Neuronal stem cell (in vitro differentiated cells): ENCODE measurements around the gene NPC2.

Experiments used
- DNase-seq: peaks from one replicate; pipeline ENCODE4 v3.0.0-alpha.2; 2013; ENCODE audit warnings: low spot score
- H2AFZ ChIP-seq: one replicate; pipeline ENCODE4 v1.6.1; 2013; ENCODE audit warnings: mild to moderate bottlenecking, low read length, inconsistent platforms
- H2AK5ac ChIP-seq: 2 replicates; pipeline ENCODE4 v1.6.1; 2013; ENCODE audit warnings: low read depth, mild to moderate bottlenecking, inconsistent platforms, low read length, moderate library complexity, mixed read lengths
- H2BK120ac ChIP-seq: 2 replicates; pipeline ENCODE4 v1.6.1; 2013; ENCODE audit warnings: low read depth, mild to moderate bottlenecking, inconsistent platforms, low read length, moderate library complexity, mixed read lengths
- H2BK12ac ChIP-seq: one replicate; pipeline ENCODE4 v1.6.1; 2013; ENCODE audit warnings: low read length, inconsistent platforms
- H2BK15ac ChIP-seq: 2 replicates; pipeline ENCODE4 v1.6.1; 2013; ENCODE audit warnings: mild to moderate bottlenecking, low read length, inconsistent platforms, mixed read lengths
- H2BK5ac ChIP-seq: one replicate; pipeline ENCODE4 v1.6.1; 2013; ENCODE audit warnings: inconsistent platforms, mild to moderate bottlenecking, low read length, moderate library complexity
- H3K14ac ChIP-seq: one replicate; pipeline ENCODE4 v1.6.1; 2013; ENCODE audit warnings: low read length, inconsistent platforms
- H3K18ac ChIP-seq: 2 replicates; pipeline ENCODE4 v1.6.1; 2013; ENCODE audit warnings: low read length, inconsistent platforms
- H3K23ac ChIP-seq: 2 replicates; pipeline ENCODE4 v1.6.1; 2013; ENCODE audit warnings: low read depth, mild to moderate bottlenecking, mixed read lengths, low read length, inconsistent platforms; ENCODE audit not compliant: poor library complexity
- H3K27ac ChIP-seq: replicated peaks from 3 replicates; pipeline ENCODE4 v1.5.1; 2013; ENCODE audit warnings: low read length, inconsistent platforms
- H3K27me3 ChIP-seq, 3 experiments: 2 replicates each; pipeline ENCODE4 v1.6.1; 2013; ENCODE audit warnings: low read length in 3 of 3, mild to moderate bottlenecking in 2 of 3, inconsistent platforms in 1 of 3, low read depth in 1 of 3, mixed read lengths in 1 of 3, moderate library complexity in 1 of 3; ENCODE audit not compliant: control insufficient read depth in 3 of 3, insufficient read depth in 3 of 3
- H3K36me3 ChIP-seq, 2 donors: replicated peaks in 1 of 2; 2 replicates each; pipeline ENCODE4 v1.6.1; 2013; ENCODE audit warnings: low read length in 2 of 2; ENCODE audit not compliant: control insufficient read depth in 2 of 2, insufficient read depth in 2 of 2
- H3K4ac ChIP-seq: 2 replicates; pipeline ENCODE4 v1.6.1; 2013; ENCODE audit warnings: inconsistent platforms, mild to moderate bottlenecking, low read length, moderate library complexity
- H3K4me1 ChIP-seq, 2 donors: 1 replicate in 1 of 2; 2 replicates in 1 of 2; pipeline ENCODE4 v1.6.1; 2013; ENCODE audit warnings: low read length in 2 of 2, low read depth in 1 of 2; ENCODE audit not compliant: control insufficient read depth in 2 of 2, insufficient read depth in 1 of 2
- H3K4me2 ChIP-seq: one replicate; pipeline ENCODE4 v1.6.1; 2013; ENCODE audit warnings: mild to moderate bottlenecking, low read length, inconsistent platforms; ENCODE audit not compliant: insufficient read depth, poor library complexity, severe bottlenecking
- H3K4me3 ChIP-seq, 2 donors: 2 replicates each; pipeline ENCODE4 v1.5.1; 2013; ENCODE audit warnings: low read length in 2 of 2, mild to moderate bottlenecking in 2 of 2, inconsistent platforms in 1 of 2, moderate library complexity in 1 of 2
- H3K79me1 ChIP-seq: one replicate; pipeline ENCODE4 v1.6.1; 2013; ENCODE audit warnings: low read depth, mild to moderate bottlenecking, inconsistent platforms, low read length, moderate library complexity
- H3K9ac ChIP-seq: one replicate; pipeline ENCODE4 v1.6.1; 2013; ENCODE audit warnings: mild to moderate bottlenecking, low read depth, low read length, inconsistent platforms; ENCODE audit not compliant: poor library complexity
- H3K9me3 ChIP-seq, 2 donors: replicated peaks in 1 of 2; 2 replicates each; pipeline versions ENCODE3 to v1.6.1; 2013; ENCODE audit warnings: low read length in 2 of 2, mild to moderate bottlenecking in 2 of 2, inconsistent platforms in 1 of 2, low read depth in 1 of 2, mixed read lengths in 1 of 2, moderate library complexity in 1 of 2; ENCODE audit not compliant: control insufficient read depth in 2 of 2, insufficient read depth in 1 of 2
- H4K8ac ChIP-seq: one replicate; pipeline ENCODE4 v1.6.1; 2013; ENCODE audit warnings: low read depth, mild to moderate bottlenecking, inconsistent platforms, low read length, moderate library complexity
- H4K91ac ChIP-seq: one replicate; pipeline ENCODE4 v1.6.1; 2013; ENCODE audit warnings: low read length, low read depth, mild to moderate bottlenecking, inconsistent platforms; ENCODE audit not compliant: poor library complexity
- WGBS, 2 donors: extraction: QIAGEN DNeasy Blood & Tissue Kit; methylation state at CpG; one replicate each; pipeline ENCODE4 v1.1.7; 2013; ENCODE audit warnings: missing lambda C conversion rate in 2 of 2, mixed read lengths in 1 of 2; ENCODE audit not compliant: insufficient read length in 2 of 2, insufficient replicate concordance in 1 of 2; ENCODE audit errors: extremely low coverage in 2 of 2; 5-methylcytosine and 5-hydroxymethylcytosine counted together

The NPC2 gene

DNA sequence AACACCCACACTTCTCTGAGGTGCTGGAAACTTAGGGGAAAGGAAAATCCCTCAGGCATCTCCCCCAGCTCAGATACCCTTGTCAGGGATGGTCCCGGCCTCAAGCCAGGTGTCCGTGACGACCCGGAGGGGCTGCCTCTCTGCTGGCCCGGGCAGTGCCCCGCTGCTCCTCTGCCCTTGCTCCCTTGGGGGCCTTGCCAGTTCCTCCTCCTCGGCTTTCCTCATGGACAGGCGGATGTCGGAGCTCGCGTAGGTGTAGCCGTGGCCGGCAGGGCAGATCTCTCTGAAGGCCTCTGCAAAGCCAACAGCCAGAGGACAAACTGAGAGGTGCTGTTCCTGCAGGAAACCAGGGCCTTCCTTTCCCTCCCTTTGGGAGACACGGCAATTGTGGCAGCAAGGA lies 35.3 kb upstream of the NPC2 start:
- WGBS, 2 donors: no CpG with 5 or more reads among the region's 14 CpGs
- Histone ChIP-seq H3K23ac (no peak overlapping the region), H3K9ac (peak overlapping the region; percentile 1)

GRCh38 chr14:74527736-74528280 lies 34.7 kb upstream of the NPC2 start:
- Histone ChIP-seq H4K8ac (no peak overlapping the region), H2AFZ (no peak overlapping the region), H3K4ac (no peak overlapping the region), H2AK5ac (peak overlapping the region; percentile 64), H2BK120ac (no peak overlapping the region), H2BK5ac (peak overlapping the region; percentile 15), H3K27me3 (peaks cover 0 to 26% (median 0%) of the 10 kb centered on the region in 3 experiments), H3K23ac (no peak overlapping the region), H3K9ac (peak overlapping the region; percentile 25), H3K4me2 (no peak overlapping the region), H2BK15ac (no peak overlapping the region), H3K36me3 (no peaks in the 10 kb centered on the region), H3K9me3 (no peaks in the 10 kb centered on the region), H3K4me3 (no peak overlapping the region), H3K27ac (no peak overlapping the region), H3K79me1 (no peaks in the 10 kb centered on the region), H3K18ac (peak overlapping the region; percentile 1), H4K91ac (no peak overlapping the region), H3K14ac (no peak overlapping the region), H2BK12ac (no peak overlapping the region), H3K4me1 (peaks cover 4 to 27% of the 10 kb centered on the region in 2 donors)
- DNase-seq: no peak
- no CpG with 5 or more reads among the region's 10 CpGs for WGBS, 2 donors

More for the DNA sequence above, 35.3 kb upstream of the NPC2 start:
- peaks cover 0 to 23% (median 0%) of the 10 kb centered on the region in 3 experiments for H3K27me3 ChIP-seq
- H2BK5ac ChIP-seq: peak overlapping the region; percentile 46
- no peak for DNase-seq
- peak overlapping the region; percentile 23 for H3K18ac ChIP-seq
- H3K9me3 ChIP-seq: no peaks in the 10 kb centered on the region
- H3K4me2 ChIP-seq: no peak overlapping the region
- H3K4me3 ChIP-seq: no peak overlapping the region
- no peak overlapping the region for H3K14ac ChIP-seq
- no peak overlapping the region for H2BK120ac ChIP-seq
- no peaks in the 10 kb centered on the region for H3K36me3 ChIP-seq
- H2AK5ac ChIP-seq: no peak overlapping the region
- H3K79me1 ChIP-seq: no peaks in the 10 kb centered on the region
- H2AFZ ChIP-seq: no peak overlapping the region
- H2BK12ac ChIP-seq: no peak overlapping the region
- no peak overlapping the region for H3K4ac ChIP-seq
- H4K8ac ChIP-seq: no peak overlapping the region
- H3K27ac ChIP-seq: no peak overlapping the region
- peaks cover 4 to 21% of the 10 kb centered on the region in 2 donors for H3K4me1 ChIP-seq
- no peak overlapping the region for H4K91ac ChIP-seq
- H2BK15ac ChIP-seq: peak overlapping the region; percentile 10

DNA sequence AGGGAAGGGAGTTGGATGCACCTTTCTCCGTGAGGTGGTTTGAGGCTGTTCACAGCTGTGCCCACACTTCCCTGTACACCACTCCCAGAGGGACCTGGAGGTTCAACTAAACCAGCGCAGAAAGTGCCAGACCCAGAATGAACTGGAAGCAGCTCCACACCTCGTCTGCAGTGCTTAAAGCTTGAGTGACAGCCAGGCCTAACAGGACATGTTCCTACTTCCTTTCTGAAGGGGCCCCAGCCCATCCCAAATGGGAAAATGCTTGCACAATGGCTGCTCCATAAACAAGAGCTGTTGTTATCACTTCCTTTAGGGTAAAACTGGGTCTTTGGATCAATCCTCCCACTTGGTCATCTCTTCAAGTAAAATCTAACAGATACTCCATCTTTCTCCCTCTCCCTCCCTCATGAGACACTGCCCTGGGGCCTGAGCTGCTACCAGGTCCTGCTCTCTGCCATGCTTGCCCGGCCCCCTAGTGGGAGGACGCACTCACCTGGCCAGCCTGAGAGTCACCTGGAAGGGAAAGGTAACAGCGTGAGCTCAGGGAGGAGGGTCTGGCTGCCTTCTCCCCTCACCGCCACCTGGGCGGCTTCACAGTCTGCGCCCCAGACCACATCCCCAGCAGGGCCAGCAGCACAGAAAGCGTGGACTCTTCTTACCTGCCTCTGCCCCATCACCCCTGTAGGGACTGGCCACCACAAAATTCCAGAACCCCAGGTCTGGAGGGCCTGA lies 33.9 kb upstream of the NPC2 start:
- no peak overlapping the region for H2AFZ ChIP-seq
- H3K9me3 ChIP-seq: no peaks in the 10 kb centered on the region
- H3K27me3 ChIP-seq: peaks cover 0 to 26% (median 0%) of the 10 kb centered on the region in 3 experiments
- peak overlapping the region; percentile 55 for H3K9ac ChIP-seq
- H2BK12ac ChIP-seq: no peak overlapping the region
- H3K4me2 ChIP-seq: no peak overlapping the region
- no peaks in the 10 kb centered on the region for H3K79me1 ChIP-seq
- H3K4me1 ChIP-seq: peaks cover 4 to 29% of the 10 kb centered on the region in 2 donors
- H4K91ac ChIP-seq: no peak overlapping the region
- peak overlapping the region; percentile 15 for H2BK5ac ChIP-seq
- H3K23ac ChIP-seq: no peak overlapping the region
- no peak overlapping the region for H3K4ac ChIP-seq
- peak overlapping the region; percentile 82 for H3K18ac ChIP-seq
- no peak overlapping the region for H4K8ac ChIP-seq
- H2AK5ac ChIP-seq: peak overlapping the region; percentile 64
- no peak overlapping the region for H2BK15ac ChIP-seq
- H3K4me3 ChIP-seq: no peak overlapping the region
- DNase-seq: no peak
- H3K36me3 ChIP-seq: no peaks in the 10 kb centered on the region
- no peak overlapping the region for H3K14ac ChIP-seq
- no peak overlapping the region for H2BK120ac ChIP-seq
- no CpG with 5 or more reads among the region's 10 CpGs for WGBS, 2 donors
- no peak overlapping the region for H3K27ac ChIP-seq

- Histone ChIP-seq H2BK120ac (no peak overlapping the region), H2BK12ac (no peak overlapping the region), H3K27me3 (peaks cover 0 to 26% (median 0%) of the 10 kb centered on the region in 3 experiments), H3K4me3 (no peak overlapping the region), H4K8ac (no peak overlapping the region), H2AK5ac (no peak overlapping the region), H3K36me3 (no peaks in the 10 kb centered on the region), H3K27ac (no peak overlapping the region), H3K9me3 (no peaks in the 10 kb centered on the region), H3K14ac (no peak overlapping the region), H2BK5ac (no peak overlapping the region), H3K9ac (no peak overlapping the region), H3K4ac (no peak overlapping the region), H3K4me1 (peaks cover 0 to 24% of the 10 kb centered on the region in 2 donors), H2BK15ac (no peak overlapping the region), H3K79me1 (no peaks in the 10 kb centered on the region), H3K18ac (no peak overlapping the region), H3K4me2 (no peak overlapping the region), H2AFZ (no peak overlapping the region), H4K91ac (no peak overlapping the region), H3K23ac (no peak overlapping the region)
- no CpG with 5 or more reads among the region's 4 CpGs for WGBS, 2 donors
- no peak for DNase-seq
Observed at GRCh38 chr14:74525361-74525851, 32.3 kb upstream of the NPC2 start.
